ENCODE data around the gene ECHDC3. TPM values are rescaled to one million over a fixed set of nuclear protein-coding genes. Genes with fewer than 3 reads are reported as not detected.

Gene ECHDC3
- total RNA-seq, 5 donors from 2014 or later (not counting 1 experiment from before 2014, with no cell fraction given): 0.62 to 2.7 (median 1.5) TPM

DNA sequence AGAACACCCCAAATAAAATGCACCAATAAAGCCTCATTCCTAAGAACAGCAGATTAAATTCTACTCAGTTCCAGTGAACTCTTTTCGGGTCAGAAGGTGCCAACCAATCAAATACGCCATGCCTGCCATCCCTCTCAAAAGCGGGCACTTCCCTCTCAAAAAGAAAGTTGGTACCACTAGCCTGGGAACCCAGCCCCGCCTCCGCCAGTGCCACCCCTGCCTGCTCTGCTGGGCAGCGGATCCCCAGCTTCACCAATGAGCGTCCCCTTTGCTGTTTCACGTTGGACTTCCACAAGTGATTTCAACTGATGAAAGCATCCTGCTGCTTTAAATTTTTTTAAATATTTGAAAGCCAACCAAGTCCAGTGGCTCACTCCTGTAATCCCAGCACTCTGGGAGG lies 47.8 kb downstream of the ECHDC3 start:
- Histone ChIP-seq H3K4me3 (ENCODE audit: control insufficient read depth in 1 of 2, extremely low read depth in 1 of 2, low read length in 1 of 2) (no peak overlapping the region), H3K27me3 (replicated peaks in 1 of 2; ENCODE audit: control insufficient read depth in 2 of 2, extremely low read depth in 1 of 2, insufficient read depth in 2 of 2, low read length in 1 of 2) (peaks cover 0 to 20% of the 10 kb centered on the region in 2 experiments), H3K4me1 (ENCODE audit: control insufficient read depth in 1 of 2, extremely low read depth in 1 of 2, insufficient read depth in 2 of 2, low read length in 2 of 2) (no peaks in the 10 kb centered on the region), H3K27ac (ENCODE audit: low read length) (no peak overlapping the region), H3K9me3 (no peaks in the 10 kb centered on the region), H3K36me3 (ENCODE audit: control insufficient read depth in 2 of 2, extremely low read depth in 1 of 2, insufficient read depth in 1 of 2, low read length in 1 of 2) (no peaks in the 10 kb centered on the region)
- Mint-ChIP-seq H3K4me3 (no peak overlapping the region), H3K27ac (no peak overlapping the region), H3K9me3 (no peaks in the 10 kb centered on the region), H3K36me3 (no peaks in the 10 kb centered on the region), H3K4me1 (no peaks in the 10 kb centered on the region), H3K27me3 (peaks cover 8% of the 10 kb centered on the region in 2 donors)
- ATAC-seq (replicated peaks in 1 of 4) (no peak), DNase-seq (no peak)
- WGBS (ENCODE audit: insufficient coverage): 81% methylated on average over 6 of the region's 8 CpGs
- ChIA-PET CTCF (interaction anchor here (0.6 to 1.0 kb wide), 2 partner anchors 11 to 1528 kb away, joined by 4 to 8 read pairs; no protein-coding TSS in a partner anchor), POLR2A (no interaction called here)

DNA sequence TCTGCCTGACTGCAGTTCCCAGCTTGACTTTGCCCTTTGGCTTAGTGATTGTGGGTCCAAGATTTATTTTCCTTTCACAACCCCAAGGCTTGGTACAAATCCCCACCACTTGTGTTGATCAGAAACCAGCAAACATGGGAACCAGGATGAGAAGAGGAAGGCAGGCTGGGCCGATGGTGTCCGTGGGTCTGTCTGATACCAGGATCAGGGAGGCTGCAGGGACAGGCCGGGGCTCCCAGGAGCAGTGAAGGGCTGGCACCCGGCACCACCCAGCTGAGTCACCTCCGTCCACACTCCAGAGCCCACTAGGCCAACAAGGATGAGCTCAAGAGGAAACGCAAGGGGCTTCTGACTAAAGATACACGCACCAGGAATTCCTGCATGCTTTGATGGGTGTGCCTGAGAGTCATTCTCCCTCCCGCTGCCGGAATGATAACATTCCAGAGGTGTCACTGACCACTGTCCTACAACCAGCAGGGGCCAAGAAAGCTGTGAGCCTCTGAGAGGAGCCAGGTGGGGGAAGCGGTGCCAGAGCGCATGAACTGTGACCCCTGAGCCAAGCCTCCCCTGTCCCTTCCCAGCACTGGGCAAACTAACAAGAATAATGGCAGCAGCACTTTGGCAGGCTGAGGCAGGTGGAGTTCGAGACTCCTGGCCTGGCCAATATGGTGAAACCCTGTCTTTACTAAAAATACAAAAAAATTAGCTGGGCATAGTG lies 51.7 kb downstream of the ECHDC3 start:
- Mint-ChIP-seq H3K27ac (no peak overlapping the region), H3K4me1 (no peaks in the 10 kb centered on the region), H3K9me3 (no peaks in the 10 kb centered on the region), H3K4me3 (no peak overlapping the region), H3K36me3 (no peaks in the 10 kb centered on the region), H3K27me3 (peaks cover 2 to 8% of the 10 kb centered on the region in 2 donors)
- CTCF ChIA-PET: interaction anchor here in 1 of 2 donors (0.5 kb wide), 1 partner anchor 920 kb away, joined by 4 read pairs; no protein-coding TSS in a partner anchor
- Histone ChIP-seq H3K9me3 (no peaks in the 10 kb centered on the region), H3K27me3 (replicated peaks in 1 of 2; ENCODE audit: control insufficient read depth in 2 of 2, extremely low read depth in 1 of 2, insufficient read depth in 2 of 2, low read length in 1 of 2) (peaks cover 0 to 15% of the 10 kb centered on the region in 2 experiments), H3K4me3 (ENCODE audit: control insufficient read depth in 1 of 2, extremely low read depth in 1 of 2, low read length in 1 of 2) (no peak overlapping the region), H3K4me1 (ENCODE audit: control insufficient read depth in 1 of 2, extremely low read depth in 1 of 2, insufficient read depth in 2 of 2, low read length in 2 of 2) (no peaks in the 10 kb centered on the region), H3K36me3 (ENCODE audit: control insufficient read depth in 2 of 2, extremely low read depth in 1 of 2, insufficient read depth in 1 of 2, low read length in 1 of 2) (no peaks in the 10 kb centered on the region), H3K27ac (ENCODE audit: low read length) (no peak overlapping the region)
- WGBS (ENCODE audit: insufficient coverage): 93% methylated on average over 7 of the region's 12 CpGs
- POLR2A ChIA-PET: no interaction called here
- DNase-seq (no peak), ATAC-seq (replicated peaks in 1 of 4) (no peak)

- Mint-ChIP-seq H3K27me3 (peaks cover 2 to 4% of the 10 kb centered on the region in 2 donors), H3K27ac (no peak overlapping the region), H3K9me3 (no peaks in the 10 kb centered on the region), H3K36me3 (no peaks in the 10 kb centered on the region), H3K4me1 (no peaks in the 10 kb centered on the region), H3K4me3 (no peak overlapping the region)
- POLR2A ChIA-PET: no interaction called here
- H3K27me3 ChIP-seq (replicated peaks in 1 of 2; ENCODE audit: control insufficient read depth in 2 of 2, extremely low read depth in 1 of 2, insufficient read depth in 2 of 2, low read length in 1 of 2): peaks cover 0 to 15% of the 10 kb centered on the region in 2 experiments
- DNase-seq (no peak), ATAC-seq (replicated peaks in 1 of 4) (no peak)
- H3K9me3 ChIP-seq: no peaks in the 10 kb centered on the region
- 83% methylated on average over 3 of the region's 5 CpGs for WGBS (ENCODE audit: insufficient coverage)
- H3K36me3 ChIP-seq (ENCODE audit: control insufficient read depth in 2 of 2, extremely low read depth in 1 of 2, insufficient read depth in 1 of 2, low read length in 1 of 2): no peaks in the 10 kb centered on the region
- CTCF ChIA-PET: no interaction called here
- no peak overlapping the region for H3K4me3 ChIP-seq (ENCODE audit: control insufficient read depth in 1 of 2, extremely low read depth in 1 of 2, low read length in 1 of 2)
- H3K27ac ChIP-seq (ENCODE audit: low read length): no peak overlapping the region
- no peaks in the 10 kb centered on the region for H3K4me1 ChIP-seq (ENCODE audit: control insufficient read depth in 1 of 2, extremely low read depth in 1 of 2, insufficient read depth in 2 of 2, low read length in 2 of 2)
Observed at GRCh38 chr10:11794566-11794965, 52.4 kb downstream of the ECHDC3 start.

GRCh38 chr10:11795101-11795920 lies 53.1 kb downstream of the ECHDC3 start:
- Histone ChIP-seq H3K27me3 (replicated peaks in 1 of 2; ENCODE audit: control insufficient read depth in 2 of 2, extremely low read depth in 1 of 2, insufficient read depth in 2 of 2, low read length in 1 of 2) (peaks cover 0 to 9% of the 10 kb centered on the region in 2 experiments), H3K36me3 (ENCODE audit: control insufficient read depth in 2 of 2, extremely low read depth in 1 of 2, insufficient read depth in 1 of 2, low read length in 1 of 2) (no peaks in the 10 kb centered on the region), H3K4me1 (ENCODE audit: control insufficient read depth in 1 of 2, extremely low read depth in 1 of 2, insufficient read depth in 2 of 2, low read length in 2 of 2) (no peaks in the 10 kb centered on the region), H3K9me3 (no peaks in the 10 kb centered on the region), H3K4me3 (ENCODE audit: control insufficient read depth in 1 of 2, extremely low read depth in 1 of 2, low read length in 1 of 2) (no peak overlapping the region), H3K27ac (ENCODE audit: low read length) (no peak overlapping the region)
- Mint-ChIP-seq H3K36me3 (no peaks in the 10 kb centered on the region), H3K9me3 (no peaks in the 10 kb centered on the region), H3K4me3 (no peak overlapping the region), H3K4me1 (no peaks in the 10 kb centered on the region), H3K27ac (no peak overlapping the region), H3K27me3 (peaks cover 0 to 2% of the 10 kb centered on the region in 2 donors)
- CTCF ChIA-PET: interaction anchor here in 1 of 2 donors (0.6 kb wide), 1 partner anchor 183 kb away, joined by 8 read pairs; no protein-coding TSS in a partner anchor
- DNase-seq (no peak), ATAC-seq (replicated peaks in 1 of 4) (no peak)
- WGBS (ENCODE audit: insufficient coverage): 83% methylated on average over 17 of the region's 25 CpGs
- POLR2A ChIA-PET: no interaction called here

DNA sequence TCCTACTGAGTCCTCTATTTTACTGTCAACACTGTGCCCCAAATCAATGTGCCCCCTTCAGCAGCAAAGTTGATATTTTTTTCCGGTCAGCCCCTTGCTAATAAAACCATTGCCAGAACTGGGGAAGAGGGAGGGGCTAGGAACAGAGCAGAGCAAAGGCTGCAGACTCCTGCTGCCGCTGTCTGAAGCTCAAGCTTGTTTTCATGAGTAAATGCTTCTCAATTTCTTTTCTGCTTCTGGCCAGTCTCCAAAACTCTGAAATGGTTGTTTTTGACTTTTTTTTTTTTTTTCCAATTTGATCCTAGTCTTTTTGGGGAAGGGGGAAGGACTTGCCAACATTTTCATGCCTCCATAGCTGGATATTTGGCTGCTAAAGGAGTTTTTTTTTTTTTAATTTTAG lies 54.3 kb downstream of the ECHDC3 start:
- Histone ChIP-seq H3K27me3 (replicated peaks in 1 of 2; ENCODE audit: control insufficient read depth in 2 of 2, extremely low read depth in 1 of 2, insufficient read depth in 2 of 2, low read length in 1 of 2) (peaks cover 0 to 6% of the 10 kb centered on the region in 2 experiments), H3K4me3 (ENCODE audit: control insufficient read depth in 1 of 2, extremely low read depth in 1 of 2, low read length in 1 of 2) (no peak overlapping the region), H3K4me1 (ENCODE audit: control insufficient read depth in 1 of 2, extremely low read depth in 1 of 2, insufficient read depth in 2 of 2, low read length in 2 of 2) (no peaks in the 10 kb centered on the region), H3K27ac (ENCODE audit: low read length) (no peak overlapping the region), H3K36me3 (ENCODE audit: control insufficient read depth in 2 of 2, extremely low read depth in 1 of 2, insufficient read depth in 1 of 2, low read length in 1 of 2) (no peaks in the 10 kb centered on the region), H3K9me3 (no peaks in the 10 kb centered on the region)
- 77% methylated on average over 2 of the region's 2 CpGs for WGBS (ENCODE audit: insufficient coverage)
- Mint-ChIP-seq H3K4me1 (no peaks in the 10 kb centered on the region), H3K27ac (no peak overlapping the region), H3K4me3 (no peak overlapping the region), H3K36me3 (no peaks in the 10 kb centered on the region), H3K9me3 (no peaks in the 10 kb centered on the region), H3K27me3 (peaks cover 0 to 2% of the 10 kb centered on the region in 2 donors)
- ChIA-PET CTCF (no interaction called here), POLR2A (interaction anchor here (0.6 to 0.7 kb wide), 3 partner anchors 97 to 907 kb away, joined by 3 to 8 read pairs (median 6); no protein-coding TSS in a partner anchor)
- no peak for ATAC-seq (replicated peaks in 1 of 4)
- DNase-seq: no peak

DNA sequence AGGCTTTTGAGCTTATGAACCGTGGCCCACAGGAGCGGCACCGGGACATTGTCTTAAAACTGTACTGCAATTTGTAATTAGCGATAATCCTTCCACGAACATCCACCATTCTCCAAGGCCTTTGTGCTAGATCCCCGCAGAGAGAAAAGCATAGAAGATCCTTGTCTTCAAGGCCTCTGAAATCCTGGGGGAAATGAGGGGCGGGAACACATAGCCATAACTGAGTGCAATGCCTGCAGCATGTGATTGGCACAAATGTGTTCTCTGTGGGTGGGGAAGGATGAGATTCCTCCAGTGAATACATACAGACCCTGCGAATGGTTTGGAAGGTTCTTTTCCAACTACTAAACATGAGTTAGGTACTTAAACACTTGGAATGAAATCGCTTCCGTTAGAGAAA lies 55.1 kb downstream of the ECHDC3 start:
- Histone ChIP-seq H3K27me3 (replicated peaks in 1 of 2; ENCODE audit: control insufficient read depth in 2 of 2, extremely low read depth in 1 of 2, insufficient read depth in 2 of 2, low read length in 1 of 2) (peaks cover 0 to 7% of the 10 kb centered on the region in 2 experiments), H3K9me3 (no peaks in the 10 kb centered on the region), H3K36me3 (ENCODE audit: control insufficient read depth in 2 of 2, extremely low read depth in 1 of 2, insufficient read depth in 1 of 2, low read length in 1 of 2) (no peaks in the 10 kb centered on the region), H3K4me3 (ENCODE audit: control insufficient read depth in 1 of 2, extremely low read depth in 1 of 2, low read length in 1 of 2) (no peak overlapping the region), H3K27ac (ENCODE audit: low read length) (no peak overlapping the region), H3K4me1 (ENCODE audit: control insufficient read depth in 1 of 2, extremely low read depth in 1 of 2, insufficient read depth in 2 of 2, low read length in 2 of 2) (no peaks in the 10 kb centered on the region)
- Mint-ChIP-seq H3K27ac (no peak overlapping the region), H3K4me1 (no peaks in the 10 kb centered on the region), H3K9me3 (no peaks in the 10 kb centered on the region), H3K27me3 (peaks cover 0 to 2% of the 10 kb centered on the region in 2 donors), H3K4me3 (no peak overlapping the region), H3K36me3 (no peaks in the 10 kb centered on the region)
- DNase-seq (no peak), ATAC-seq (replicated peaks in 1 of 4) (no peak)
- 94% methylated on average over 8 of the region's 10 CpGs for WGBS (ENCODE audit: insufficient coverage)
- POLR2A ChIA-PET: interaction anchor here (0.6 to 0.7 kb wide), 2 partner anchors 201 to 906 kb away, joined by 3 to 8 read pairs; no protein-coding TSS in a partner anchor
- CTCF ChIA-PET: no interaction called here
